GM12801 (cell line): ENCODE results near the gene FCRL1.

Experiments used
- CTCF ChIP-seq: IDR thresholded peaks from one replicate; pipeline ENCODE4 v1.5.1; 2011; ENCODE audit warnings: control low read depth; ENCODE audit not compliant: insufficient read length; ENCODE audit errors: extremely low read depth

The FCRL1 gene

GRCh38 chr1:157829711-157830110, 9.8 kb upstream of the FCRL1 start:
- no peak for TF ChIP-seq CTCF

GRCh38 chr1:157829210-157829609, 9.3 kb upstream of the FCRL1 start:
- no peak for TF ChIP-seq CTCF

GRCh38 chr1:157820299-157820698, 379 bp upstream of the FCRL1 start:
- no peak for TF ChIP-seq CTCF

- no peak for TF ChIP-seq CTCF
Observed at GRCh38 chr1:157819215-157819614, 705 bp downstream of the FCRL1 start.

GRCh38 chr1:157813269-157813668, 6.7 kb downstream of the FCRL1 start:
- TF ChIP-seq CTCF, result no peak

- TF ChIP-seq CTCF, result no peak
Observed at GRCh38 chr1:157806431-157807149, 13.3 kb downstream of the FCRL1 start.

- no peak for TF ChIP-seq CTCF
Observed at GRCh38 chr1:157803851-157804250, 16.1 kb downstream of the FCRL1 start.
